AG20443 (cell line): ENCODE measurements around the gene ESRRB.
A peak's percentile ranks its signal among the peaks of the same experiment; 100 is the strongest.

Experiments
- DNase-seq: peaks from one replicate; pipeline ENCODE4 v3.0.0; 2012; ENCODE audit warnings: low spot score, mixed read lengths

ESRRB gene

GRCh38 chr14:76375947-76376404 is at the start of gene ESRRB:
Gene ESRRB (plus strand): TSS chr14:76376137. CDS start chr14:76376402, 265 bp downstream.
- DNase-seq = no peak

- no peak for DNase-seq
These were observed 48.8 kb upstream of the ESRRB start for GRCh38 chr14:76326918-76327689.

GRCh38 chr14:76328457-76329137 is 47.3 kb upstream of the ESRRB start:
- no peak for DNase-seq

GRCh38 chr14:76329154-76329928 is 46.6 kb upstream of the ESRRB start:
- DNase-seq = no peak

- no peak for DNase-seq
These were observed 46.0 kb upstream of the ESRRB start for GRCh38 chr14:76329951-76330350.

GRCh38 chr14:76330411-76331327 is 45.3 kb upstream of the ESRRB start:
- DNase-seq = no peak

GRCh38 chr14:76331328-76332011 is 44.5 kb upstream of the ESRRB start:
- DNase-seq = no peak

- DNase-seq = no peak
These were observed 42.3 kb upstream of the ESRRB start for GRCh38 chr14:76333664-76334063.

GRCh38 chr14:76334316-76334715 is 41.6 kb upstream of the ESRRB start:
- DNase-seq = no peak

- no peak for DNase-seq
These were observed 39.1 kb upstream of the ESRRB start for GRCh38 chr14:76336876-76337275.

- DNase-seq = peak; percentile 18
These were observed 38.0 kb upstream of the ESRRB start for GRCh38 chr14:76337635-76338545.

- DNase-seq = no peak
These were observed 36.0 kb upstream of the ESRRB start for GRCh38 chr14:76339728-76340615.

- DNase-seq = no peak
These were observed 32.6 kb upstream of the ESRRB start for GRCh38 chr14:76343386-76343785.

- DNase-seq = no peak
These were observed 29.4 kb upstream of the ESRRB start for GRCh38 chr14:76346391-76347160.

- DNase-seq = peak; percentile 61
These were observed 27.0 kb upstream of the ESRRB start for GRCh38 chr14:76348898-76349297.

GRCh38 chr14:76349993-76350392 is 25.9 kb upstream of the ESRRB start:
- DNase-seq = no peak

- DNase-seq = no peak
These were observed 25.3 kb upstream of the ESRRB start for GRCh38 chr14:76350671-76351070.

GRCh38 chr14:76351941-76352340 is 24.0 kb upstream of the ESRRB start:
- DNase-seq = no peak
